Measurements from ENCODE around the gene RABGAP1L.

DNA sequence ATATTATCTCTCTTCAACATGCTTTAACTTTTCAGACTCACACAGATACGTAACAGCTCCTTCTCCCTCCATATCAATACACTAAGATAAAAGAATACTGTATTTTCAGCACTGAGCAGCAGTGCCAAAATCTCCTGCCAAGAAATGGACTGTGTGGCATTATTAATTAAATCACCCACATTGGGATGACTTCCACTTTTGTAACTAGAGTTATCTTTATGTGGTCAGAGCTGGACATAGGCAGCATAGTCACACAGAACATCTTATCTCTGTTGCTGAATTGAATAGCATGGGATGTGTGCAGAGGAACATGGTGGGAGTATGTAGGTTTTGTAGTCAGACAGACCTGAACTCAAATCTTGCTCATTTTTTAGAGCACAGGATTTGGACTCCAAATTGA lies 799.1 kb downstream of the RABGAP1L start:
- TF ChIP-seq, protein P1, sequence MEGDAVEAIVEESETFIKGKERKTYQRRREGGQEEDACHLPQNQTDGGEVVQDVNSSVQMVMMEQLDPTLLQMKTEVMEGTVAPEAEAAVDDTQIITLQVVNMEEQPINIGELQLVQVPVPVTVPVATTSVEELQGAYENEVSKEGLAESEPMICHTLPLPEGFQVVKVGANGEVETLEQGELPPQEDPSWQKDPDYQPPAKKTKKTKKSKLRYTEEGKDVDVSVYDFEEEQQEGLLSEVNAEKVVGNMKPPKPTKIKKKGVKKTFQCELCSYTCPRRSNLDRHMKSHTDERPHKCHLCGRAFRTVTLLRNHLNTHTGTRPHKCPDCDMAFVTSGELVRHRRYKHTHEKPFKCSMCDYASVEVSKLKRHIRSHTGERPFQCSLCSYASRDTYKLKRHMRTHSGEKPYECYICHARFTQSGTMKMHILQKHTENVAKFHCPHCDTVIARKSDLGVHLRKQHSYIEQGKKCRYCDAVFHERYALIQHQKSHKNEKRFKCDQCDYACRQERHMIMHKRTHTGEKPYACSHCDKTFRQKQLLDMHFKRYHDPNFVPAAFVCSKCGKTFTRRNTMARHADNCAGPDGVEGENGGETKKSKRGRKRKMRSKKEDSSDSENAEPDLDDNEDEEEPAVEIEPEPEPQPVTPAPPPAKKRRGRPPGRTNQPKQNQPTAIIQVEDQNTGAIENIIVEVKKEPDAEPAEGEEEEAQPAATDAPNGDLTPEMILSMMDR (IDR thresholded peaks at IDR 0.05): no peak
- no peak for TF ChIP-seq POLR2AphosphoS5 (IDR thresholded peaks at IDR 0.05)
- TF ChIP-seq EP300 (IDR thresholded peaks at IDR 0.05): no peak
